GM12864 (cell line): ENCODE results near the gene CDKN2A.

Source experiments
- DNase-seq: peaks from one replicate; pipeline ENCODE4 v3.0.0-alpha.2; 2011; ENCODE audit warnings: low read depth
- H3K4me3 ChIP-seq: 2 replicates; pipeline ENCODE4 v1.5.1; 2011; ENCODE audit warnings: mild to moderate bottlenecking, low read depth, low read length, control low read depth
- TF ChIP-seq, protein P1 (sequence below): IDR thresholded peaks from 2 replicates; pipeline ENCODE4 v1.5.1; 2011; ENCODE audit warnings: low read depth, mild to moderate bottlenecking, moderate library complexity, low read length, control low read depth, inconsistent platforms; ENCODE audit errors: missing control alignments

CDKN2A gene

DNA sequence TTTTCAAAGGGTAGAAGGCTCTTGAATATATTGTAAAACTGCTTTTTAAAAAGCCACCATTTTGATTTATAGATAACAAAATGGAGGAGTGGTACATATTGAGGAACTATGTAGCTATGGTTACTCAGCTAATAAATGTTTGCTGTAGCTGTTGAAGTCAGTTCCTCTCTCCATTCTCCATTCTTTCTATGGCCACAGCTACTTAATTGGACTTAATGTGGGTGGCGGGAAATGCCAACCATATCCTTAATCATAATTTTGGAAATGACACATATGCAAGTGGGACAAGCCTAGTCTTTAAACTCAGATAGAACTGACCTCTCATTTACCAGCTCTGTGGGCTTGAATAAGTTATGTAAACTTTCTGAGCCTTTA, 10.6 kb downstream of the CDKN2A start:
- TF ChIP-seq, protein P1, sequence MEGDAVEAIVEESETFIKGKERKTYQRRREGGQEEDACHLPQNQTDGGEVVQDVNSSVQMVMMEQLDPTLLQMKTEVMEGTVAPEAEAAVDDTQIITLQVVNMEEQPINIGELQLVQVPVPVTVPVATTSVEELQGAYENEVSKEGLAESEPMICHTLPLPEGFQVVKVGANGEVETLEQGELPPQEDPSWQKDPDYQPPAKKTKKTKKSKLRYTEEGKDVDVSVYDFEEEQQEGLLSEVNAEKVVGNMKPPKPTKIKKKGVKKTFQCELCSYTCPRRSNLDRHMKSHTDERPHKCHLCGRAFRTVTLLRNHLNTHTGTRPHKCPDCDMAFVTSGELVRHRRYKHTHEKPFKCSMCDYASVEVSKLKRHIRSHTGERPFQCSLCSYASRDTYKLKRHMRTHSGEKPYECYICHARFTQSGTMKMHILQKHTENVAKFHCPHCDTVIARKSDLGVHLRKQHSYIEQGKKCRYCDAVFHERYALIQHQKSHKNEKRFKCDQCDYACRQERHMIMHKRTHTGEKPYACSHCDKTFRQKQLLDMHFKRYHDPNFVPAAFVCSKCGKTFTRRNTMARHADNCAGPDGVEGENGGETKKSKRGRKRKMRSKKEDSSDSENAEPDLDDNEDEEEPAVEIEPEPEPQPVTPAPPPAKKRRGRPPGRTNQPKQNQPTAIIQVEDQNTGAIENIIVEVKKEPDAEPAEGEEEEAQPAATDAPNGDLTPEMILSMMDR: no peak
- H3K4me3 ChIP-seq: no peak overlapping the region
- DNase-seq: no peak

DNA sequence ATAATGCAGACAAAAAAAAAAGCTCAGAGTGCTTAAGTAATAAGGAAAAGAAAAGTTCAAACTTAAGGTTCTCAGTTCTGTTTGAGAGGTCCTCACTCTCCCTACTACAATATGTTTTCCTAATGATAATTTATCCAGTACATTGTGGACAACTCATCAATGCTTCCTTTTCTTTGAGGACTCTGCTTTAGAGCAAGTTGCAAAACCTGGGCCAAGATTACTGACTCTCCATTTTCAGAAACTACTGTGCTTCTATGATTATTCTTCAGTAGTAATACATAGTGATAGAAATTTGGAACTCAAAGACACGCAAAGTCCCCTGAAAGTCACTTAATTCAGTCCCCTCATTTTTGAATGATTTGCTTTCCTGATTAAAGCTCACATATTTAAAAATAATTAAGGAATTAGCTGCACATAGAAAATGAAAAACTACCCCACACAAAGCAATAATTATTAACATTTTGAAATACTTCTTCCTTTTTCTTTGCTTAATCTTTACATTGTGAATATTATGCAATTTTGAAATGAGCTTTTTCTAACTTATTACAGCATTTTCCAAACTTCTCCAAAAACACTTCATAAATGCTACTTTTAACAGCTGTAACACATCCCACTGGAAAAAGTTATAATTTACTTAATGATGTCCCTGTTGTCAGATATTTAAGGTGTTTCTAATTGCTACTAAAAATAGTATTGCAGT, 11.2 kb downstream of the CDKN2A start:
- TF ChIP-seq, protein P1: no peak
- no peak for DNase-seq
- H3K4me3 ChIP-seq: no peak overlapping the region

DNA sequence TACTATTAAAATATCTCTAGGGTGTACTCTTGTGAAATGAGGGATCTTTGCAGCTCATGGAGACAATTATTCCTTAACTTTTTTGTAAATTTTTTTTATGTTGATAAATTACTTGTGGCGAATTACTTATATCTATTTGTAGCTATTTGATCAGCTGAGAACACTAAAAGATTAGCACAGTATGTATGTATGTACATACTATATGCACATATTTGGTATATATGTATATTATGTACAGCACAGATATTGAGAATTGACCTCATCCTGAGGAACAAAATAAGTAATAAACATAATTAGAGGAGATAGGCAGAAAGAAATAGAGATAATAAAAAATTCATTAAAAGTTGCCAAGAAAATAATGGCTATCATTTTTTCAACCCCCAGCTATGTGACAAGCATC, 11.8 kb downstream of the CDKN2A start:
- no peak overlapping the region for H3K4me3 ChIP-seq
- TF ChIP-seq, protein P1: no peak
- DNase-seq: no peak

DNA sequence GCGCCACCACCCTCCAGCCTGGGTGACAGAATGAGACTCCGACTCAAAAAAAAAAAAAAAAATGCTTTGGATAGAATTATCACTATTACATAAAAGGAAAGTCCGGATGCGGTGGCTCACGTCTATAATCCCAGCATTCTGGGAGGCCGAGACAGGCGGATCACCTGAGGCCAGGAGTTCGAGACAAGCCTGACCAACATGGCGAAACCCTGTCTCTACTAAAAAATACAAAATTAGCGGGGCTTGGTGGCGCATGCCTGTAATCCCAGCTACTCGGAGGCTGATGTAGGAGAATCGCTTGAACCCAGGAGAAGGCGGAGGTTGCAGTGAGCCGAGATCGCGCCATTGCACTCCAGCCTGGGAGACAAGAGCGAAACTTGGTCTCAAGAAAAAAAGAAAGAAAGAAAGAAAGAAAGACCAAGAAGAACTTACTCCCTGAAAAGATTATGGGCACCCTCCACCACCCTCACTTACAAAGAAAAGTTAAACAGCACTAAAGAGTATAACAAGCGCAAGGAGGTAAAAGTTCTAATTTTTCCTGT, 17.8 kb downstream of the CDKN2A start:
- no peak for DNase-seq
- TF ChIP-seq, protein P1: no peak
- no peak overlapping the region for H3K4me3 ChIP-seq

DNA sequence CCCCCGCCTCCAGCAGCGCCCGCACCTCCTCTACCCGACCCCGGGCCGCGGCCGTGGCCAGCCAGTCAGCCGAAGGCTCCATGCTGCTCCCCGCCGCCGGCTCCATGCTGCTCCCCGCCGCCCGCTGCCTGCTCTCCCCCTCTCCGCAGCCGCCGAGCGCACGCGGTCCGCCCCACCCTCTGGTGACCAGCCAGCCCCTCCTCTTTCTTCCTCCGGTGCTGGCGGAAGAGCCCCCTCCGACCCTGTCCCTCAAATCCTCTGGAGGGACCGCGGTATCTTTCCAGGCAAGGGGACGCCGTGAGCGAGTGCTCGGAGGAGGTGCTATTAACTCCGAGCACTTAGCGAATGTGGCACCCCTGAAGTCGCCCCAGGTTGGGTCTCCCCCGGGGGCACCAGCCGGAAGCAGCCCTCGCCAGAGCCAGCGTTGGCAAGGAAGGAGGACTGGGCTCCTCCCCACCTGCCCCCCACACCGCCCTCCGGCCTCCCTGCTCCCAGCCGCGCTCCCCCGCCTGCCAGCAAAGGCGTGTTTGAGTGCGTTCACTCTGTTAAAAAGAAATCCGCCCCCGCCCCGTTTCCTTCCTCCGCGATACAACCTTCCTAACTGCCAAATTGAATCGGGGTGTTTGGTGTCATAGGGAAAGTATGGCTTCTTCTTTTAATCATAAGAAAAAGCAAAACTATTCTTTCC, 19.3 kb downstream of the CDKN2A start:
- no peak for DNase-seq
- peak overlapping the region; percentile 33 for H3K4me3 ChIP-seq
- TF ChIP-seq, protein P1: no peak

DNA sequence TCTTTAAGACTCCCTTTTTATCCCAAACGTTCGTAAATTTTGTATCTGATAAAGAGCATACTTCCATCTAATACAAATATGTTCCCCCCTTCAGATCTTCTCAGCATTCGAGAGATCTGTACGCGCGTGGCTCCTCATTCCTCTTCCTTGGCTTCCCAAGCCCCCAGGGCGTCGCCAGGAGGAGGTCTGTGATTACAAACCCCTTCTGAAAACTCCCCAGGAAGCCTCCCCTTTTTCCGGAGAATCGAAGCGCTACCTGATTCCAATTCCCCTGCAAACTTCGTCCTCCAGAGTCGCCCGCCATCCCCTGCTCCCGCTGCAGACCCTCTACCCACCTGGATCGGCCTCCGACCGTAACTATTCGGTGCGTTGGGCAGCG, 19.9 kb downstream of the CDKN2A start:
- DNase-seq: no peak
- TF ChIP-seq, protein P1: no peak
- H3K4me3 ChIP-seq: peak overlapping the region; percentile 33
